HepG2 (cell line): Measurements from ENCODE around the gene NARF. TPM values are rescaled to one million over a fixed set of nuclear protein-coding genes. Genes with fewer than 3 reads are reported as not detected.
A peak's percentile ranks its signal among the peaks of the same experiment; 100 is the strongest.

Experiments
- BRF2 ChIP-seq: sonication (generic); formaldehyde crosslinking; IDR thresholded peaks from 2 replicates; pipeline ENCODE4 v1.8.1; 2022; ENCODE audit warnings: mild to moderate bottlenecking, missing genetic modification reagents
- GATAD2A ChIP-seq: IDR thresholded peaks from 2 replicates; pipeline ENCODE4 v1.6.1; 2016
- GMEB1 ChIP-seq: sonication (generic); formaldehyde crosslinking; IDR thresholded peaks from 2 replicates; pipeline ENCODE4 v1.5.1; 2020; ENCODE audit warnings: missing genetic modification reagents, mild to moderate bottlenecking, borderline replicate concordance
- IRF1 ChIP-seq: sonication (generic); formaldehyde crosslinking; IDR thresholded peaks from 2 replicates; pipeline ENCODE4 v1.4.0; 2020; ENCODE audit warnings: low read depth, mild to moderate bottlenecking, missing genetic modification reagents
- JARID2 ChIP-seq: sonication (generic); formaldehyde crosslinking; IDR thresholded peaks from 2 replicates; pipeline ENCODE4 v1.8.1; 2023; ENCODE audit warnings: missing genetic modification reagents, inconsistent platforms; ENCODE audit not compliant: insufficient replicate concordance
- PHF8 ChIP-seq: sonication (generic); formaldehyde crosslinking; IDR thresholded peaks from 2 replicates; pipeline ENCODE4 v1.5.0; 2020; ENCODE audit warnings: missing genetic modification reagents
- PPARG ChIP-seq: conservative IDR thresholded peaks from 2 replicates; pipeline ENCODE4 v1.6.1; 2016; ENCODE audit warnings: missing biosample characterization, missing genetic modification reagents
- RAD51 ChIP-seq: fragments of 450-650 bp; IDR thresholded peaks from 2 replicates; pipeline ENCODE4 v1.6.1; 2016; ENCODE audit warnings: borderline replicate concordance
- RBFOX2 ChIP-seq: fragments of 200-400 bp; formaldehyde crosslinking; IDR thresholded peaks from 2 replicates; pipeline ENCODE4 v1.6.1; 2017; ENCODE audit warnings: low read depth, mild to moderate bottlenecking, low read length
- RORA ChIP-seq: sonication (generic); formaldehyde crosslinking; IDR thresholded peaks from 2 replicates; pipeline ENCODE4 v1.5.0; 2020; ENCODE audit warnings: mild to moderate bottlenecking, missing genetic modification reagents, moderate library complexity
- SIX4 ChIP-seq: sonication (generic); formaldehyde crosslinking; IDR thresholded peaks from 2 replicates; pipeline ENCODE4 v1.4.0; 2020; ENCODE audit warnings: missing genetic modification reagents
- SPEN ChIP-seq: sonication (generic); formaldehyde crosslinking; IDR thresholded peaks from 2 replicates; pipeline ENCODE4 v1.5.1; 2020; ENCODE audit warnings: low read depth, mild to moderate bottlenecking, missing genetic modification reagents
- TEAD2 ChIP-seq: sonication (generic); formaldehyde crosslinking; IDR thresholded peaks from 2 replicates; pipeline ENCODE4 v1.9.0; 2021; ENCODE audit warnings: missing genetic modification reagents
- TRIM24 ChIP-seq: sonication (generic); formaldehyde crosslinking; IDR thresholded peaks from 2 replicates; pipeline ENCODE4 v1.8.0; 2022; ENCODE audit warnings: mild to moderate bottlenecking, missing genetic modification reagents
- YY1 ChIP-seq: IDR thresholded peaks from 2 replicates; pipeline ENCODE4 v1.6.1; 2011; ENCODE audit warnings: low read length, low read depth, moderate library complexity, mild to moderate bottlenecking; ENCODE audit not compliant: insufficient read depth, insufficient replicate concordance
- ZNF263 ChIP-seq: sonication (generic); formaldehyde crosslinking; IDR thresholded peaks from 2 replicates; pipeline ENCODE4 v1.4.0; 2020; ENCODE audit warnings: missing genetic modification reagents
- ZNF281 ChIP-seq: sonication (generic); formaldehyde crosslinking; IDR thresholded peaks from 2 replicates; pipeline ENCODE4 v1.4.0; 2020; ENCODE audit warnings: missing genetic modification reagents, borderline replicate concordance
- ZNF317 ChIP-seq: sonication (generic); formaldehyde crosslinking; IDR thresholded peaks from 2 replicates; pipeline ENCODE4 v1.5.0; 2020; ENCODE audit warnings: mild to moderate bottlenecking, missing genetic modification reagents
- ZNF749 ChIP-seq: sonication (generic); formaldehyde crosslinking; IDR thresholded peaks from 2 replicates; pipeline ENCODE4 v1.8.0; 2022; ENCODE audit warnings: mild to moderate bottlenecking, missing genetic modification reagents, moderate library complexity, borderline replicate concordance
- ZNF816 ChIP-seq: sonication (generic); formaldehyde crosslinking; IDR thresholded peaks from 2 replicates; pipeline ENCODE4 v1.8.0; 2022; ENCODE audit warnings: missing genetic modification reagents, mild to moderate bottlenecking, borderline replicate concordance
- ZSCAN5A ChIP-seq: sonication (generic); formaldehyde crosslinking; IDR thresholded peaks from 2 replicates; pipeline ENCODE4 v1.8.0; 2022; ENCODE audit warnings: mild to moderate bottlenecking, missing genetic modification reagents, borderline replicate concordance
- polyA plus RNA-seq, 8 experiments: library from polyadenylated mRNA; depleted of rRNA in 3 of 8; stranded (reverse) in 7 of 8; unstranded in 1 of 8; fragments of >200 nt; fragmentation: Illumina TruSeq in 4 of 8; extraction: Trizol in 4 of 8; gene quantifications; 2 replicates each; pipeline versions ENCODE4 v1.2.1 to v1.2.3, GENCODE V29; 2011 to 2016; ENCODE audit warnings: low read depth in 4 of 8, missing spikeins in 1 of 8, mixed read lengths in 1 of 8; ENCODE audit not compliant: insufficient read depth in 1 of 8
- total RNA-seq, 5 experiments: library from RNA; depleted of rRNA; stranded (reverse); fragments of >200 nt; fragmentation: Illumina TruSeq; extraction: Trizol; gene quantifications; 2 replicates each; pipeline ENCODE4 v1.2.3, GENCODE V29; 2016; ENCODE audit warnings: low read depth in 1 of 5

NARF gene
- total and polyA plus RNA-seq, 2 of the 13 experiments (the other 11 are each of a cell fraction or from before 2014, with no cell fraction given) = 61.1 to 144 TPM

GRCh38 chr17:82519971-82520903, 61.7 kb downstream of the NARF start (continued):
- 0 out of 2 replicates have a peak, but pooled peaks have one; percentile 17 for TF ChIP-seq PPARG
- no peak for TF ChIP-seq ZSCAN5A
- no peak for TF ChIP-seq TEAD2 (CRISPR knock-in tag)
- no peak for TF ChIP-seq RORA (CRISPR knock-in tag)
- TF ChIP-seq RBFOX2 = peak; percentile 65
- no peak for TF ChIP-seq JARID2 (CRISPR knock-in tag)
- TF ChIP-seq ZNF281 (CRISPR knock-in tag) = no peak
- no peak for TF ChIP-seq BRF2 (CRISPR knock-in tag)
- TF ChIP-seq GATAD2A (CRISPR knock-in tag) = peak; percentile 42; the same call in 1 of the 2 replicates
- TF ChIP-seq ZNF263 (CRISPR knock-in tag) = no peak
- TF ChIP-seq ZNF749 (CRISPR knock-in tag) = 0 out of 2 replicates have a peak, but pooled peaks have one; percentile 29
- 0 out of 2 replicates have a peak, but pooled peaks have one; percentile 56 for TF ChIP-seq IRF1 (CRISPR knock-in tag)
- peak; percentile 23; the same call in 1 of the 2 replicates for TF ChIP-seq PHF8 (CRISPR knock-in tag)
- TF ChIP-seq TRIM24 = no peak
- 0 out of 2 replicates have a peak, but pooled peaks have one; percentile 10 for TF ChIP-seq ZNF317
- TF ChIP-seq GMEB1 (CRISPR knock-in tag) = peak; percentile 45; the same call in 1 of the 2 replicates
- no peak for TF ChIP-seq RAD51
- no peak for TF ChIP-seq SIX4 (CRISPR knock-in tag)
- TF ChIP-seq SPEN (CRISPR knock-in tag) = peak; percentile 44; the same call in 1 of the 2 replicates
- no peak for TF ChIP-seq ZNF816 (CRISPR knock-in tag)
- peak; percentile 83 for TF ChIP-seq YY1
